ENCODE data around the gene IFT57. TPM values are rescaled to one million over a fixed set of nuclear protein-coding genes. Genes with fewer than 3 reads are reported as not detected.

IFT57 gene
- total and polyA plus RNA-seq, 10 of the 15 experiments (the other 5 are each of a cell fraction or from before 2014, with no cell fraction given), result 1.8 to 25.0 (median 7.5) TPM

DNA sequence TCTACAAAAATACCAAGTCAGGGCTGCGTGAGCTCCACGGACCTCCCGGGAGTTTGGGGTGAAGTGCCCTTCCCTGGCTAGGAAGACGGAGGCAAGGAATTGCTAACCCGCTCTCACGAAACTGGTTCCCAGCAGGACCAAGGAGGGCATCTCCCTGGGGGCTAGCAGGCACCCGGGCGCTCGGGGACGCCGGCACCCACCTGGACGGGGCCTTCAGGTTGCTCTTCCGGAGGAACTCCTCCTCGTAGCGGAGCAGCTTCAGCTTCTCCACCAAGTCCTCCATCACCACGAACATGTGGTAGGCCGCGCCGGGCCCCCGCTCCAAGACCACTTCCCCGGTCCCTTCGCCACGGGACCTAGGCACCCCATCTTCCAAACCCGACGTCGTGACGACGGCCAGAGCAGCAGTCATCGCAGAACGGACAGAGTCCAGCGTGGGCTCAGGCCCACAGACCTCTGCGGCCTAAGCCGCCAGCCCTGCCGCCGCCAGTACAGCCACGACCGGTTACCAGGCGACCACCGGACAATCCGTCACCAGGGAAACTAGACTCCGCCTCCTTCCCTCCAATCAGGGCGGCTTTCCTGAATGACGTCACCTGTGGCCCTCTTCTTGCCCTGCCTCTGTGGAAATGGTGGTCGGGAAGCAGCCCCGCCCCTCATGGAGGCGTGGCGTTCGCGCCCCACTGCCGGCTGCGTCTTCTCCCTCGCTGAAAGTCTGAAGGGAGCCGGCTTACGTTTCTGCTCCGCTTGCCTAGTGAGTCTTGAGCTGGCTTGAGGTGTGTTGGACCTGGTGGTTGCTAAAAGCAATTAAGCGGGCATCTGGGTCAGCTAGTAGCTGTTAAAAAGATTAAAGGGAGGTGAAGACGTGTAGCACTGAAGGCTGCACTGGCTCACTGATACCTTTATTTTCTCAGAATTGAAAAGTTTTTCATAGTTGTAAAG is at the start of gene IFT57 (continued):
- peak; percentile 11; the same call in 1 of the 2 replicates for TF ChIP-seq RAD21 (IDR thresholded peaks at IDR 0.05; ENCODE audit: insufficient read depth, low read depth, low read length)
- no peak for TF ChIP-seq SUPT20H (IDR thresholded peaks at IDR 0.05; ENCODE audit: borderline replicate concordance, control insufficient read depth, low read depth, low read length)
- TF ChIP-seq CHD1 (IDR thresholded peaks at IDR 0.05; ENCODE audit: low read depth, low read length), result no peak
- TF ChIP-seq, protein P1, sequence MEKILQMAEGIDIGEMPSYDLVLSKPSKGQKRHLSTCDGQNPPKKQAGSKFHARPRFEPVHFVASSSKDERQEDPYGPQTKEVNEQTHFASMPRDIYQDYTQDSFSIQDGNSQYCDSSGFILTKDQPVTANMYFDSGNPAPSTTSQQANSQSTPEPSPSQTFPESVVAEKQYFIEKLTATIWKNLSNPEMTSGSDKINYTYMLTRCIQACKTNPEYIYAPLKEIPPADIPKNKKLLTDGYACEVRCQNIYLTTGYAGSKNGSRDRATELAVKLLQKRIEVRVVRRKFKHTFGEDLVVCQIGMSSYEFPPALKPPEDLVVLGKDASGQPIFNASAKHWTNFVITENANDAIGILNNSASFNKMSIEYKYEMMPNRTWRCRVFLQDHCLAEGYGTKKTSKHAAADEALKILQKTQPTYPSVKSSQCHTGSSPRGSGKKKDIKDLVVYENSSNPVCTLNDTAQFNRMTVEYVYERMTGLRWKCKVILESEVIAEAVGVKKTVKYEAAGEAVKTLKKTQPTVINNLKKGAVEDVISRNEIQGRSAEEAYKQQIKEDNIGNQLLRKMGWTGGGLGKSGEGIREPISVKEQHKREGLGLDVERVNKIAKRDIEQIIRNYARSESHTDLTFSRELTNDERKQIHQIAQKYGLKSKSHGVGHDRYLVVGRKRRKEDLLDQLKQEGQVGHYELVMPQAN (conservative IDR thresholded peaks at IDR 0.05), result peak; percentile 97
- TF ChIP-seq, protein P2, sequence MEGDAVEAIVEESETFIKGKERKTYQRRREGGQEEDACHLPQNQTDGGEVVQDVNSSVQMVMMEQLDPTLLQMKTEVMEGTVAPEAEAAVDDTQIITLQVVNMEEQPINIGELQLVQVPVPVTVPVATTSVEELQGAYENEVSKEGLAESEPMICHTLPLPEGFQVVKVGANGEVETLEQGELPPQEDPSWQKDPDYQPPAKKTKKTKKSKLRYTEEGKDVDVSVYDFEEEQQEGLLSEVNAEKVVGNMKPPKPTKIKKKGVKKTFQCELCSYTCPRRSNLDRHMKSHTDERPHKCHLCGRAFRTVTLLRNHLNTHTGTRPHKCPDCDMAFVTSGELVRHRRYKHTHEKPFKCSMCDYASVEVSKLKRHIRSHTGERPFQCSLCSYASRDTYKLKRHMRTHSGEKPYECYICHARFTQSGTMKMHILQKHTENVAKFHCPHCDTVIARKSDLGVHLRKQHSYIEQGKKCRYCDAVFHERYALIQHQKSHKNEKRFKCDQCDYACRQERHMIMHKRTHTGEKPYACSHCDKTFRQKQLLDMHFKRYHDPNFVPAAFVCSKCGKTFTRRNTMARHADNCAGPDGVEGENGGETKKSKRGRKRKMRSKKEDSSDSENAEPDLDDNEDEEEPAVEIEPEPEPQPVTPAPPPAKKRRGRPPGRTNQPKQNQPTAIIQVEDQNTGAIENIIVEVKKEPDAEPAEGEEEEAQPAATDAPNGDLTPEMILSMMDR (IDR thresholded peaks at IDR 0.05 in 2 of 3, conservative IDR thresholded peaks at IDR 0.05 in 1 of 3; ENCODE audit: control insufficient read depth in 2 of 3, extremely low read depth in 1 of 3, insufficient read depth in 1 of 3, low read depth in 3 of 3, low read length in 3 of 3), result no peak
- TF ChIP-seq CHD2 (IDR thresholded peaks at IDR 0.05; ENCODE audit: borderline replicate concordance, low read depth, low read length), result no peak
- TF ChIP-seq CBX3 (IDR thresholded peaks at IDR 0.05; ENCODE audit: borderline replicate concordance, low read depth), result no peak
- no peak for TF ChIP-seq STAT3 (IDR thresholded peaks at IDR 0.05; ENCODE audit: low read depth, low read length)
- TF ChIP-seq, protein P3, sequence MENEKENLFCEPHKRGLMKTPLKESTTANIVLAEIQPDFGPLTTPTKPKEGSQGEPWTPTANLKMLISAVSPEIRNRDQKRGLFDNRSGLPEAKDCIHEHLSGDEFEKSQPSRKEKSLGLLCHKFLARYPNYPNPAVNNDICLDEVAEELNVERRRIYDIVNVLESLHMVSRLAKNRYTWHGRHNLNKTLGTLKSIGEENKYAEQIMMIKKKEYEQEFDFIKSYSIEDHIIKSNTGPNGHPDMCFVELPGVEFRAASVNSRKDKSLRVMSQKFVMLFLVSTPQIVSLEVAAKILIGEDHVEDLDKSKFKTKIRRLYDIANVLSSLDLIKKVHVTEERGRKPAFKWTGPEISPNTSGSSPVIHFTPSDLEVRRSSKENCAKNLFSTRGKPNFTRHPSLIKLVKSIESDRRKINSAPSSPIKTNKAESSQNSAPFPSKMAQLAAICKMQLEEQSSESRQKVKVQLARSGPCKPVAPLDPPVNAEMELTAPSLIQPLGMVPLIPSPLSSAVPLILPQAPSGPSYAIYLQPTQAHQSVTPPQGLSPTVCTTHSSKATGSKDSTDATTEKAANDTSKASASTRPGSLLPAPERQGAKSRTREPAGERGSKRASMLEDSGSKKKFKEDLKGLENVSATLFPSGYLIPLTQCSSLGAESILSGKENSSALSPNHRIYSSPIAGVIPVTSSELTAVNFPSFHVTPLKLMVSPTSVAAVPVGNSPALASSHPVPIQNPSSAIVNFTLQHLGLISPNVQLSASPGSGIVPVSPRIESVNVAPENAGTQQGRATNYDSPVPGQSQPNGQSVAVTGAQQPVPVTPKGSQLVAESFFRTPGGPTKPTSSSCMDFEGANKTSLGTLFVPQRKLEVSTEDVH (IDR thresholded peaks at IDR 0.05; ENCODE audit: low read depth, partially characterized antibody), result no peak
- TF ChIP-seq BMI1 (IDR thresholded peaks at IDR 0.05; ENCODE audit: borderline replicate concordance), result peak; percentile 93
- no peak; the same call in 1 of the 2 replicates for TF ChIP-seq GATAD2B (conservative IDR thresholded peaks at IDR 0.05; ENCODE audit: low read depth)
- TF ChIP-seq, protein P4, sequence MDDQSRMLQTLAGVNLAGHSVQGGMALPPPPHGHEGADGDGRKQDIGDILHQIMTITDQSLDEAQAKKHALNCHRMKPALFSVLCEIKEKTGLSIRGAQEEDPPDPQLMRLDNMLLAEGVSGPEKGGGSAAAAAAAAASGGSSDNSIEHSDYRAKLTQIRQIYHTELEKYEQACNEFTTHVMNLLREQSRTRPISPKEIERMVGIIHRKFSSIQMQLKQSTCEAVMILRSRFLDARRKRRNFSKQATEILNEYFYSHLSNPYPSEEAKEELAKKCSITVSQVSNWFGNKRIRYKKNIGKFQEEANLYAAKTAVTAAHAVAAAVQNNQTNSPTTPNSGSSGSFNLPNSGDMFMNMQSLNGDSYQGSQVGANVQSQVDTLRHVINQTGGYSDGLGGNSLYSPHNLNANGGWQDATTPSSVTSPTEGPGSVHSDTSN (IDR thresholded peaks at IDR 0.05; ENCODE audit: insufficient replicate concordance, low read depth, low read length), result no peak
- peak; percentile 74 for TF ChIP-seq SP1 (IDR thresholded peaks at IDR 0.05; ENCODE audit: low read depth, low read length)
- no peak; the same call in none of the 2 replicates for TF ChIP-seq RUNX3 (IDR thresholded peaks at IDR 0.05; ENCODE audit: low read length)
- TF ChIP-seq BCL11A (IDR thresholded peaks at IDR 0.05; ENCODE audit: low read depth, low read length), result no peak
- TF ChIP-seq ZNF217 (IDR thresholded peaks at IDR 0.05), result no peak
- TF ChIP-seq PAX5 (IDR thresholded peaks at IDR 0.05; ENCODE audit: borderline replicate concordance, low read depth, low read length), result peak; percentile 44; the same call in 1 of the 2 replicates
- peak; percentile 66; the same call in 1 of the 2 replicates for TF ChIP-seq TAF1 (IDR thresholded peaks at IDR 0.05; ENCODE audit: borderline replicate concordance, low read depth, low read length)
